ENCODE measurements around the gene PGAM5.

PGAM5 gene

GRCh38 chr12:132703641-132704040 lies 7.0 kb upstream of the PGAM5 start:
- peaks cover 14% of the 10 kb centered on the region for H4K20me1 ChIP-seq (ENCODE audit: insufficient read depth, low read length)
- H3K27me3 ChIP-seq (ENCODE audit: insufficient read depth, low read length, poor library complexity): no peaks in the 10 kb centered on the region
- no peak overlapping the region for H3K4me2 ChIP-seq (ENCODE audit: insufficient read depth, low read length)
- no peaks in the 10 kb centered on the region for H3K4me1 ChIP-seq (ENCODE audit: insufficient read depth, low read length)
- ATAC-seq (ENCODE audit: insufficient read depth, low read depth) (no peak), DNase-seq (no peak)
- peaks cover 13% of the 10 kb centered on the region for H3K79me2 ChIP-seq (ENCODE audit: insufficient read depth, low read length)
- no peak overlapping the region for H3K4me3 ChIP-seq (ENCODE audit: low read depth in 1 of 2, low read length in 2 of 2)
- H3K9ac ChIP-seq (ENCODE audit: low read depth, low read length): no peak overlapping the region
- H2AFZ ChIP-seq (ENCODE audit: low read depth, low read length): no peak overlapping the region
- TF ChIP-seq CTCF (IDR thresholded peaks at IDR 0.05; ENCODE audit: borderline replicate concordance, extremely low read depth, low read length, poor library complexity, severe bottlenecking): no peak
- no peak for TF ChIP-seq EZH2 (IDR thresholded peaks at IDR 0.05; ENCODE audit: borderline replicate concordance, low read depth, low read length, severe bottlenecking)
- no peak overlapping the region for H3K27ac ChIP-seq (ENCODE audit: low read length)
- H3K36me3 ChIP-seq (ENCODE audit: insufficient read depth, low read length): peaks cover 61% of the 10 kb centered on the region
- H3K9me3 ChIP-seq (ENCODE audit: insufficient read depth, low read length, severe bottlenecking): no peaks in the 10 kb centered on the region

GRCh38 chr12:132707241-132707640 lies 3.4 kb upstream of the PGAM5 start:
- Histone ChIP-seq H3K9ac (ENCODE audit: low read depth, low read length) (no peak overlapping the region), H3K79me2 (ENCODE audit: insufficient read depth, low read length) (peaks cover 25% of the 10 kb centered on the region), H3K27me3 (ENCODE audit: insufficient read depth, low read length, poor library complexity) (no peaks in the 10 kb centered on the region), H3K36me3 (ENCODE audit: insufficient read depth, low read length) (peaks cover 27% of the 10 kb centered on the region), H3K4me3 (ENCODE audit: low read depth in 1 of 2, low read length in 2 of 2) (no peak overlapping the region), H3K4me2 (ENCODE audit: insufficient read depth, low read length) (no peak overlapping the region), H3K4me1 (ENCODE audit: insufficient read depth, low read length) (peaks cover 17% of the 10 kb centered on the region), H3K27ac (ENCODE audit: low read length) (no peak overlapping the region), H4K20me1 (ENCODE audit: insufficient read depth, low read length) (peaks cover 13% of the 10 kb centered on the region), H2AFZ (ENCODE audit: low read depth, low read length) (no peak overlapping the region), H3K9me3 (ENCODE audit: insufficient read depth, low read length, severe bottlenecking) (no peaks in the 10 kb centered on the region)
- DNase-seq (no peak), ATAC-seq (ENCODE audit: insufficient read depth, low read depth) (no peak)
- TF ChIP-seq EZH2 (IDR thresholded peaks at IDR 0.05; ENCODE audit: borderline replicate concordance, low read depth, low read length, severe bottlenecking) (no peak), CTCF (IDR thresholded peaks at IDR 0.05; ENCODE audit: borderline replicate concordance, extremely low read depth, low read length, poor library complexity, severe bottlenecking) (no peak)

GRCh38 chr12:132708150-132708549 lies 2.5 kb upstream of the PGAM5 start:
- H3K4me3 ChIP-seq (ENCODE audit: low read depth in 1 of 2, low read length in 2 of 2): no peak overlapping the region
- peaks cover 11% of the 10 kb centered on the region; the same call in 1 of the 2 replicates for H4K20me1 ChIP-seq (ENCODE audit: insufficient read depth, low read length)
- no peak overlapping the region for H2AFZ ChIP-seq (ENCODE audit: low read depth, low read length)
- no peaks in the 10 kb centered on the region for H3K27me3 ChIP-seq (ENCODE audit: insufficient read depth, low read length, poor library complexity)
- no peak for TF ChIP-seq EZH2 (IDR thresholded peaks at IDR 0.05; ENCODE audit: borderline replicate concordance, low read depth, low read length, severe bottlenecking)
- no peak for TF ChIP-seq CTCF (IDR thresholded peaks at IDR 0.05; ENCODE audit: borderline replicate concordance, extremely low read depth, low read length, poor library complexity, severe bottlenecking)
- DNase-seq (no peak), ATAC-seq (ENCODE audit: insufficient read depth, low read depth) (no peak)
- peaks cover 26% of the 10 kb centered on the region for H3K4me1 ChIP-seq (ENCODE audit: insufficient read depth, low read length)
- no peak overlapping the region for H3K4me2 ChIP-seq (ENCODE audit: insufficient read depth, low read length)
- H3K9ac ChIP-seq (ENCODE audit: low read depth, low read length): no peak overlapping the region
- H3K9me3 ChIP-seq (ENCODE audit: insufficient read depth, low read length, severe bottlenecking): no peaks in the 10 kb centered on the region
- H3K79me2 ChIP-seq (ENCODE audit: insufficient read depth, low read length): peaks cover 34% of the 10 kb centered on the region
- H3K36me3 ChIP-seq (ENCODE audit: insufficient read depth, low read length): peaks cover 22% of the 10 kb centered on the region
- H3K27ac ChIP-seq (ENCODE audit: low read length): no peak overlapping the region

- ATAC-seq (ENCODE audit: insufficient read depth, low read depth) (peak; percentile 18), DNase-seq (no peak)
- H3K9me3 ChIP-seq (ENCODE audit: insufficient read depth, low read length, severe bottlenecking): no peaks in the 10 kb centered on the region
- H4K20me1 ChIP-seq (ENCODE audit: insufficient read depth, low read length): peaks cover 26% of the 10 kb centered on the region; the same call in 1 of the 2 replicates
- peaks cover 32% of the 10 kb centered on the region for H3K4me1 ChIP-seq (ENCODE audit: insufficient read depth, low read length)
- peaks cover 22% of the 10 kb centered on the region for H3K36me3 ChIP-seq (ENCODE audit: insufficient read depth, low read length)
- no peaks in the 10 kb centered on the region for H3K27me3 ChIP-seq (ENCODE audit: insufficient read depth, low read length, poor library complexity)
- peak overlapping the region; percentile 79 for H3K9ac ChIP-seq (ENCODE audit: low read depth, low read length)
- H3K27ac ChIP-seq (ENCODE audit: low read length): peak overlapping the region; percentile 80
- peak overlapping the region; percentile 78 to 85; a peak in 3 of 4 replicates for H3K4me3 ChIP-seq (ENCODE audit: low read depth in 1 of 2, low read length in 2 of 2)
- H2AFZ ChIP-seq (ENCODE audit: low read depth, low read length): peak overlapping the region; percentile 76
- peak overlapping the region; percentile 95 for H3K4me2 ChIP-seq (ENCODE audit: insufficient read depth, low read length)
- no peak for TF ChIP-seq EZH2 (IDR thresholded peaks at IDR 0.05; ENCODE audit: borderline replicate concordance, low read depth, low read length, severe bottlenecking)
- no peak for TF ChIP-seq CTCF (IDR thresholded peaks at IDR 0.05; ENCODE audit: borderline replicate concordance, extremely low read depth, low read length, poor library complexity, severe bottlenecking)
- peaks cover 52% of the 10 kb centered on the region for H3K79me2 ChIP-seq (ENCODE audit: insufficient read depth, low read length)
Measured at GRCh38 chr12:132710043-132710404, 618 bp upstream of the PGAM5 start.
